Thoracic aorta (tissue), 2 donors: ENCODE measurements around the gene ELAVL1. TPM values are rescaled to one million over a fixed set of nuclear protein-coding genes. Genes with fewer than 3 reads are reported as not detected.
A peak's percentile ranks its signal among the peaks of the same experiment; 100 is the strongest.

Experiments
- ATAC-seq: fragments of 150-250 bp; one replicate; pipeline ENCODE4 v1.8.0; 2017; ENCODE audit warnings: low read depth; ENCODE audit not compliant: insufficient number of reproducible peaks, low FRiP score
- DNase-seq: peaks from one replicate; pipeline ENCODE4 v3.0.0-alpha.2; 2020; ENCODE audit warnings: low spot score
- H3K27ac ChIP-seq, 2 donors: fragments of 200-600 bp; sonication (generic); 1 replicate in 1 of 2; 2 replicates in 1 of 2; pipeline ENCODE4 v1.5.1; 2016; ENCODE audit warnings: mild to moderate bottlenecking in 2 of 2, moderate library complexity in 2 of 2
- H3K27me3 ChIP-seq: fragments of 200-600 bp; sonication (generic); replicated peaks from 2 replicates; pipeline ENCODE4 v1.6.0; 2016; ENCODE audit warnings: mild to moderate bottlenecking; ENCODE audit not compliant: insufficient read depth
- H3K36me3 ChIP-seq: fragments of 200-600 bp; sonication (generic); one replicate; pipeline ENCODE4 v1.5.1; 2016
- H3K4me1 ChIP-seq, 2 donors: fragments of 200-600 bp; sonication (generic); 1 replicate in 1 of 2; 2 replicates in 1 of 2; pipeline versions ENCODE4 v1.5.1 to v1.6.0; 2016; ENCODE audit warnings: low read depth in 2 of 2, mild to moderate bottlenecking in 1 of 2; ENCODE audit not compliant: control insufficient read depth in 1 of 2
- H3K4me3 ChIP-seq: fragments of 200-600 bp; sonication (generic); 2 replicates; pipeline ENCODE4 v1.5.1; 2016; ENCODE audit warnings: mild to moderate bottlenecking
- H3K9me3 ChIP-seq: fragments of 200-600 bp; sonication (generic); 2 replicates; pipeline ENCODE4 v1.5.1; 2016
- CTCF ChIP-seq: fragments of 200-600 bp; sonication (generic); IDR thresholded peaks from one replicate; pipeline ENCODE4 v1.5.1; 2019; ENCODE audit warnings: antibody characterized with exemption
- total RNA-seq, 2 donors: library from RNA; depleted of rRNA; stranded (reverse); fragments of >200 nt; gene quantifications; one replicate each; pipeline versions ENCODE4 v1.1.0 to v1.2.3, GENCODE V29; 2016

ELAVL1 gene
- total RNA-seq, 2 donors from 2014 or later = 33.6 to 39.2 TPM

- peaks cover 38 to 58% of the 10 kb centered on the region in 2 donors for H3K4me1 ChIP-seq
- no peaks in the 10 kb centered on the region for H3K27me3 ChIP-seq
- DNase-seq = no peak
- H3K27ac ChIP-seq = peak overlapping the region; percentile 91 to 99
- H3K36me3 ChIP-seq = peaks cover 26% of the 10 kb centered on the region
- H3K4me3 ChIP-seq = peak overlapping the region; percentile 62
- no peak for ATAC-seq
- no peaks in the 10 kb centered on the region for H3K9me3 ChIP-seq
- TF ChIP-seq CTCF = no peak
Measured at GRCh38 chr19:7927605-7928333, 77.7 kb downstream of the ELAVL1 start.

- H3K27me3 ChIP-seq = no peaks in the 10 kb centered on the region
- H3K9me3 ChIP-seq = no peaks in the 10 kb centered on the region
- H3K4me3 ChIP-seq = peak overlapping the region; percentile 64
- H3K4me1 ChIP-seq = peaks cover 44 to 65% of the 10 kb centered on the region in 2 donors
- no peak for TF ChIP-seq CTCF
- peaks cover 26% of the 10 kb centered on the region for H3K36me3 ChIP-seq
- no peak overlapping the region for H3K27ac ChIP-seq
- ATAC-seq (no peak), DNase-seq (no peak)
Measured at GRCh38 chr19:7926727-7927604, 78.5 kb downstream of the ELAVL1 start.

- no peak for DNase-seq
- TF ChIP-seq CTCF = no peak
- H3K27me3 ChIP-seq = no peaks in the 10 kb centered on the region
- H3K4me1 ChIP-seq = peaks cover 49 to 70% of the 10 kb centered on the region in 2 donors
- H3K36me3 ChIP-seq = peaks cover 19% of the 10 kb centered on the region
- H3K4me3 ChIP-seq = peak within 1 kb of the TSS; percentile 64
- no peak for ATAC-seq
- H3K27ac ChIP-seq = no peak within 1 kb of the TSS
- no peaks in the 10 kb centered on the region for H3K9me3 ChIP-seq
Measured at GRCh38 chr19:7926021-7926726, 79.3 kb downstream of the ELAVL1 start, which contains the start of gene CTXN1. CTXN1 (minus strand) TSS chr19:7926135; CDS start chr19:7925538, 597 bp downstream.

GRCh38 chr19:7925171-7925851 lies 80.1 kb downstream of the ELAVL1 start:
- H3K27me3 ChIP-seq = no peaks in the 10 kb centered on the region
- no peak for DNase-seq
- TF ChIP-seq CTCF = peak; percentile 74
- no peaks in the 10 kb centered on the region for H3K9me3 ChIP-seq
- peaks cover 14% of the 10 kb centered on the region for H3K36me3 ChIP-seq
- peak overlapping the region; percentile 64 for H3K4me3 ChIP-seq
- no peak overlapping the region for H3K27ac ChIP-seq
- no peak for ATAC-seq
- H3K4me1 ChIP-seq = peaks cover 46 to 63% of the 10 kb centered on the region in 2 donors
